Myocyte (in vitro differentiated cells): ENCODE data around the gene MRPS14. TPM values are rescaled to one million over a fixed set of nuclear protein-coding genes. Genes with fewer than 3 reads are reported as not detected.

Experiments used
- total RNA-seq: library from RNA; depleted of rRNA; stranded (reverse); fragments of >200 nt; gene quantifications from 2 replicates; pipeline ENCODE4 v1.2.3, GENCODE V29; 2014

Gene MRPS14
- total RNA-seq, 1 donor from 2014 or later: 17.7 TPM

Other genes starting within 250 kb of the MRPS14 start
- 107 and 128 TPM in 2 replicates for gene CACYBP, start 23.5 kb downstream of the MRPS14 start, total RNA-seq
- gene TNN, start 44.4 kb upstream of the MRPS14 start, total RNA-seq: not detected in 2 replicates
- not detected in 2 replicates for gene KIAA0040, start 169.4 kb upstream of the MRPS14 start, total RNA-seq